ENCODE data around the gene DMRTB1. TPM values are rescaled to one million over a fixed set of nuclear protein-coding genes. Genes with fewer than 3 reads are reported as not detected.
"Not testable (repeated sequence)": the region's sequence is repeated elsewhere in the genome, so short reads cannot be mapped to it uniquely, and the experiment has no call there.

Gene DMRTB1
- not detected for polyA plus RNA-seq (ENCODE audit: insufficient read length)

- no peak for DNase-seq
Measured at GRCh38 chr1:53459321-53460175, at the start of gene DMRTB1. DMRTB1 (plus strand) TSS chr1:53459399; CDS start chr1:53459454, 55 bp downstream.

GRCh38 chr1:53409695-53410094, 49.5 kb upstream of the DMRTB1 start:
- no peak for DNase-seq

- DNase-seq = no peak
Measured at GRCh38 chr1:53410100-53410541, 49.1 kb upstream of the DMRTB1 start.

- DNase-seq = no peak
Measured at GRCh38 chr1:53410701-53411100, 48.5 kb upstream of the DMRTB1 start.

GRCh38 chr1:53411541-53412152, 47.6 kb upstream of the DMRTB1 start:
- DNase-seq = no peak

GRCh38 chr1:53412285-53413174, 46.7 kb upstream of the DMRTB1 start:
- DNase-seq = no peak

GRCh38 chr1:53413175-53414001, 45.8 kb upstream of the DMRTB1 start:
- no peak for DNase-seq

GRCh38 chr1:53414632-53415031, 44.6 kb upstream of the DMRTB1 start:
- DNase-seq = no peak

- no peak for DNase-seq
Measured at GRCh38 chr1:53415432-53415831, 43.8 kb upstream of the DMRTB1 start.

- no peak for DNase-seq
Measured at GRCh38 chr1:53416269-53416813, 42.9 kb upstream of the DMRTB1 start.

GRCh38 chr1:53417074-53417511, 42.1 kb upstream of the DMRTB1 start:
- DNase-seq = no peak

GRCh38 chr1:53419034-53419433, 40.2 kb upstream of the DMRTB1 start:
- DNase-seq = no peak

GRCh38 chr1:53420341-53420740, 38.9 kb upstream of the DMRTB1 start:
- no peak for DNase-seq

GRCh38 chr1:53421208-53421607, 38.0 kb upstream of the DMRTB1 start:
- no peak for DNase-seq

GRCh38 chr1:53430261-53430660, 28.9 kb upstream of the DMRTB1 start:
- DNase-seq = no peak

- DNase-seq = no peak
Measured at GRCh38 chr1:53430779-53431178, 28.4 kb upstream of the DMRTB1 start.

- no peak for DNase-seq
Measured at GRCh38 chr1:53431244-53431643, 28.0 kb upstream of the DMRTB1 start.

GRCh38 chr1:53431805-53432565, 27.2 kb upstream of the DMRTB1 start:
- DNase-seq = no peak

- DNase-seq = no peak
Measured at GRCh38 chr1:53432611-53433010, 26.6 kb upstream of the DMRTB1 start.

- DNase-seq = not testable (repeated sequence)
Measured at GRCh38 chr1:53434405-53435007, 24.7 kb upstream of the DMRTB1 start.

All from hindlimb muscle (tissue), 1 donor.